ENCODE measurements around the gene OLFML2A. TPM values are rescaled to one million over a fixed set of nuclear protein-coding genes. Genes with fewer than 3 reads are reported as not detected.

OLFML2A gene
- polyA plus RNA-seq, 12 donors = 100 to 283 (median 150) TPM

Other genes with a start within 250 kb of the OLFML2A start
- gene NR6A1, start 5.8 kb upstream of the OLFML2A start, polyA plus RNA-seq (ENCODE audit: insufficient read length in 12 of 12) = 1 to 10 TPM in 6 of 12 donors, under 1 TPM in 5, not detected in 1; 0.62 to 2.4 (median 1.1) TPM
- gene WDR38, start 76.3 kb downstream of the OLFML2A start, polyA plus RNA-seq (ENCODE audit: insufficient read length in 12 of 12) = under 1 TPM in 6 of 12 donors, not detected in 6; 0.12 to 0.34 (median 0.26) TPM
- gene RPL35, start 84.8 kb downstream of the OLFML2A start, polyA plus RNA-seq (ENCODE audit: insufficient read length in 12 of 12) = 1,000 to 10,000 TPM in 11 of 12 donors, not detected in 1; 1,368 to 2,116 (median 1,662) TPM
- gene ARPC5L, start 85.0 kb downstream of the OLFML2A start, polyA plus RNA-seq (ENCODE audit: insufficient read length in 12 of 12) = 10 to 100 TPM in 11 of 12 donors, not detected in 1; 17.1 to 32.9 (median 29.7) TPM
- gene GOLGA1, start 163.9 kb downstream of the OLFML2A start, polyA plus RNA-seq (ENCODE audit: insufficient read length in 12 of 12) = 10 to 100 TPM in 11 of 12 donors, not detected in 1; 10.1 to 21.2 (median 13.3) TPM